Stimulated activated naive CD8-positive, alpha-beta T cell treated with anti-CD3 and anti-CD28 coated beads, Interleukin-15, amount 100 ng/mL, for 72 hours (primary cell): Measurements from ENCODE around the gene RPS17.
"Not testable (repeated sequence)": the region's sequence is repeated elsewhere in the genome, so short reads cannot be mapped to it uniquely, and the experiment has no call there.

ENCODE experiments used
- ATAC-seq: fragments of 150-1000 bp; cut with Tn5 transposase; 2 replicates; pipeline ENCODE4 v1.10.0; 2021; ENCODE audit warnings: mild to moderate bottlenecking, moderate library complexity
- DNase-seq, 2 donors: peaks; one replicate each; pipeline ENCODE4 v3.0.0; 2021 to 2022
- H3K27ac Mint-ChIP-seq, 2 donors: one replicate each; pipeline ENCODE4 v1.8.0; 2022; ENCODE audit warnings: mild to moderate bottlenecking in 2 of 2, mixed read lengths in 2 of 2, moderate library complexity in 2 of 2
- H3K27me3 Mint-ChIP-seq: one replicate; pipeline ENCODE4 v1.8.0; 2022; ENCODE audit warnings: mixed read lengths
- H3K4me1 Mint-ChIP-seq: one replicate; pipeline ENCODE4 v1.8.0; 2022; ENCODE audit warnings: mild to moderate bottlenecking, mixed read lengths
- H3K4me3 Mint-ChIP-seq, 2 donors: one replicate each; pipeline ENCODE4 v1.8.0; 2022; ENCODE audit warnings: mild to moderate bottlenecking in 2 of 2, mixed read lengths in 2 of 2, moderate library complexity in 1 of 2
- H3K9me3 Mint-ChIP-seq, 2 donors: one replicate each; pipeline ENCODE4 v1.8.0; 2022; ENCODE audit warnings: mixed read lengths in 2 of 2

RPS17 gene

DNA sequence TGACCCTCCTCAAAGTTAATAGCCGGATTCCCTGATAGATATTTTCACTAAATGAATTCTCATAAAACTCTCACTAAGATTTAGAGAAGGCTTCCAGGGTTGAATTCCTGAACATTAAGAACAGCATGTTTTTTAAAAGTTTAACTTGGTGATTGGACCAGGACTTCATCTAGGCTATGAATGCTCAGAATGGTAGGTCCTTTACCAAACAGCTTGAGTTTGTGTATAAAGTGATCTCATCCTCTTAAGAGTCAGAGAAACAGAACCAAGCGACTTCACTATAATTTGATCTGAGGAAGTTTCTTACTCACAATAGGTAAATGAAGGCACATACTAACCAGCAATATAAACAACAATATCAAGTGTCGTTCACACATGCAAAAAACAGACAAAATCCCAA is 36.2 kb downstream of the RPS17 start:
- DNase-seq, ATAC-seq, H3K27ac Mint-ChIP-seq, H3K9me3 Mint-ChIP-seq, H3K27me3 Mint-ChIP-seq, H3K4me1 Mint-ChIP-seq, H3K4me3 Mint-ChIP-seq: not testable (repeated sequence)

DNA sequence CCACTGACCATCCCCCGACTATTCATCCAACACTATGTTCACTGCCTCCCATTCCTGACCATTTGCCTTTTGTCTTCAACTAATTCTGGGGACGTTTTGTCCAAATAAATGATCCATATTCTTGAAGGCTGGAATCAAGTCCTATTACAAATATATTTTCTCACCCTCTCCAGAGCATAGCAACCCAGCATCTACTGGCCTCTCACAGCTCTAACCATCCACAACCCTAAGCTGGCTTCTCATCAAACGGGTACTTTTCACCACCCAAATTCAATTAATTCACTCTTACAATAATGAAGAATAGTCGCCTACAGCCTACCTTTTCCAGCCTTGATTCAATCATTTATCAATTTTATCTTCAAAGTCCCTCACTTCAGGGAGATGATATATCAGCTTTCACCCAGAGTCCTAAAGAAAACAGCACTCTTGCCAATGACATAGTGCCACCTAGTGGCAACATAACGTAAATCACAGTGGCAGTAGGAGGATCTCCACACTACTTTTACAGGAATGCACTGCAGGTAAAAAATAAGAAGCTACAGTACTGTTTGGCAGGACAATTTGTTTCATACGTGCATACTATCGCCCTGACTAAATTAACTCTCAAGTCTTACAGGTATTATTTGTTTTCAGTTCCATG is 37.4 kb downstream of the RPS17 start:
- not testable (repeated sequence) for H3K27ac Mint-ChIP-seq, H3K4me3 Mint-ChIP-seq, H3K27me3 Mint-ChIP-seq, H3K9me3 Mint-ChIP-seq, H3K4me1 Mint-ChIP-seq
- DNase-seq (peak in 1 of 2 donors; percentile 28), ATAC-seq (peak; percentile 76)

DNA sequence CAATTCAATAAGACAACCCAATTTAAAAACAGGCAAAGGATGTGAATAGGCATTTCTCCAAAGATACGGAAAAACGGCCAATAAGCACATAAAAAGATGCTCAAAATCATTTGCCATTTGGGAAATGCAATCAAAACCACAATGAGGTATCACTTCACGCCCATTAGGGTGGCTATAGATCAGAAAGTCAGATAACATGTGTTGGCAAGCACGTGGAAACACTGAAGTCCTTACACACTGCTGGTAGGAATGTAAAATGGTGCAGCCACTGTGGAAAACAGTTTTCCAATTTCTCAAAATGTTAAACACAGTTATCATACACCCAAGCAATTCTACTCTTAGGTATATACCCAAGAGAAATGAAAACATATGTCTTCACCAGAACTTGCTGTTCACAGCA is 39.5 kb downstream of the RPS17 start:
- DNase-seq, H3K4me3 Mint-ChIP-seq, H3K27me3 Mint-ChIP-seq, H3K4me1 Mint-ChIP-seq, ATAC-seq, H3K9me3 Mint-ChIP-seq, H3K27ac Mint-ChIP-seq: not testable (repeated sequence)

DNA sequence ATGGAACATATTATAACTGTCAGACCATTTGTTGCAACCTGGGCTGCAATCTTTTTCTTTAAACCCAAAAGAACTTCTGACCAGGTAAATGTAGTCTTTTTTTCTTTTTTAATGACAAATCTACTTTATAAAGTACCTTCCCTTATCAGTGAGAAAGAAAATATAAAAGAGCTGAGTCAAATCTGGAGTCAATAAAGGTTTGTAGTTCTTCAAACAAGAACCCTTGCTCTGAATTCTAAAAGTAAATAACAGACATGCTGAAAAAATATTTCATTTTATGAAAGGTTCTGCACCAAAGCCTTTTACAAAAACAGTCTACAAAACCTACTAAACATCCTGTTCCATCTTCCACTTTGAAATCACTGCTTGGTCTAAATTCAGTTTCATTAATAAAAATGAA is 42.3 kb downstream of the RPS17 start:
- H3K27ac Mint-ChIP-seq, H3K4me3 Mint-ChIP-seq, DNase-seq, ATAC-seq, H3K9me3 Mint-ChIP-seq, H3K27me3 Mint-ChIP-seq, H3K4me1 Mint-ChIP-seq: not testable (repeated sequence)

DNA sequence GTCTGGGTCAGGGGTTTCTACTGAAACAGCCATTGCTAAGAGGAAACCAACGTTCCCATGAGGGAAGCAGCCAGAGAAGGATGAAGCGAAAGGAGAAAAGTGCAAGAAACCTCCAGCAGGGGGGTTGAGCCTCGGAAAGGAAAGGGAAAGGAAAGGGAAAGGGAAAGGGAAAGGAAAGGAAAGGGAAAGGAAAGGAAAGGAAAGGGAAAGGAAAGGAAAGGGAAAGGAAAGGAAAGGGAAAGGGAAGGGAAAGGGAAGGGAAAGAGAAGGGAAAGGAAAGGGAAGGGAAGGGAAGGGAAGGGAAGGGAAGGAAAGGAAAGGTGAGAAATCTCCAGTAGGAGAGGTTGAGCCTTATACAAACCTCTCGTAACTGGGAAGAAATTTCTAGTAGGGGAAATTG is 52.0 kb downstream of the RPS17 start:
- H3K4me3 Mint-ChIP-seq, H3K27ac Mint-ChIP-seq, H3K4me1 Mint-ChIP-seq, ATAC-seq, H3K27me3 Mint-ChIP-seq, H3K9me3 Mint-ChIP-seq, DNase-seq: not testable (repeated sequence)

- ATAC-seq, H3K4me1 Mint-ChIP-seq, H3K4me3 Mint-ChIP-seq: not testable (repeated sequence)
These were observed 53.2 kb downstream of the RPS17 start for GRCh38 chr15:82487045-82487444.

More at GRCh38 chr15:82487045-82487444, 53.2 kb downstream of the RPS17 start:
- H3K27me3 Mint-ChIP-seq, H3K9me3 Mint-ChIP-seq, DNase-seq, H3K27ac Mint-ChIP-seq: not testable (repeated sequence)
